B cell (primary cell): ENCODE measurements around the gene BLACAT1. TPM values are rescaled to one million over a fixed set of nuclear protein-coding genes. Genes with fewer than 3 reads are reported as not detected.

Source experiments
- ATAC-seq: fragments of 200-7000 bp; cut with Tn5 transposase; one replicate; pipeline ENCODE4 v1.10.0; 2021; ENCODE audit warnings: low read depth, mild to moderate bottlenecking, moderate number of reproducible peaks, moderate library complexity
- CTCF ChIA-PET: fragments of 350-600 bp; sonication (Branson Sonifier 250); formaldehyde crosslinking; loops from one replicate; lab custom pipeline; 2021; ENCODE audit warnings: antibody characterized with exemption, inconsistent platforms; lab: Charles Lee
- POLR2A ChIA-PET: fragments of 350-600 bp; sonication (Branson Sonifier 250); formaldehyde crosslinking; loops from one replicate; lab custom pipeline; 2021; ENCODE audit warnings: antibody characterized with exemption; lab: Charles Lee
- DNase-seq: peaks from one replicate; pipeline ENCODE4 v3.0.0; 2013
- H2AFZ ChIP-seq: 2 replicates; pipeline ENCODE4 v1.6.1; 2012; ENCODE audit warnings: mild to moderate bottlenecking, low read depth, low read length; ENCODE audit not compliant: insufficient read depth, poor library complexity, severe bottlenecking
- H3K27ac ChIP-seq, 2 donors: 1 replicate in 1 of 2; 2 replicates in 1 of 2; pipeline ENCODE4 v1.5.1; 2012 to 2013; ENCODE audit warnings: low read length in 2 of 2, mild to moderate bottlenecking in 2 of 2, moderate library complexity in 1 of 2
- H3K27me3 ChIP-seq, 4 experiments: fragments of 200-600 bp in 1 of 4; sonication (generic) in 1 of 4; replicated peaks in 1 of 4; 1 replicate in 2 of 4; 2 replicates in 2 of 4; pipeline versions ENCODE4 v1.6.1 to v1.7.0; 2013 to 2016; ENCODE audit warnings: low read length in 3 of 4, mild to moderate bottlenecking in 2 of 4, mixed read lengths in 1 of 4, moderate library complexity in 1 of 4; ENCODE audit not compliant: insufficient read depth in 4 of 4, control insufficient read depth in 3 of 4; ENCODE audit errors: control extremely low read depth in 1 of 4
- H3K36me3 ChIP-seq, 2 experiments: replicated peaks in 1 of 2; 1 replicate in 1 of 2; 2 replicates in 1 of 2; pipeline versions ENCODE4 v1.6.1 to v1.7.1; 2013; ENCODE audit warnings: low read length in 1 of 2; ENCODE audit not compliant: insufficient read depth in 2 of 2, control insufficient read depth in 1 of 2; ENCODE audit errors: control extremely low read depth in 1 of 2, extremely low read depth in 1 of 2
- H3K4me1 ChIP-seq, 2 donors: fragments of 200-600 bp in 1 of 2; sonication (generic) in 1 of 2; 1 replicate in 1 of 2; 2 replicates in 1 of 2; pipeline versions ENCODE4 v1.5.1 to v1.6.1; 2013 to 2017; ENCODE audit warnings: low read length in 2 of 2; ENCODE audit not compliant: control insufficient read depth in 2 of 2, insufficient read depth in 2 of 2
- H3K4me2 ChIP-seq: replicated peaks from 2 replicates; pipeline ENCODE3; 2012; ENCODE audit warnings: mild to moderate bottlenecking, low read depth, low read length; ENCODE audit not compliant: poor library complexity, severe bottlenecking
- H3K4me3 ChIP-seq, 5 experiments: fragments of 200-600 bp in 1 of 5; sonication (generic) in 1 of 5; 1 replicate in 3 of 5; 2 replicates in 2 of 5; pipeline versions ENCODE4 v1.5.1 to v1.7.0; 2011 to 2016; ENCODE audit warnings: low read length in 4 of 5, mild to moderate bottlenecking in 4 of 5, low read depth in 2 of 5, control low read depth in 1 of 5, moderate library complexity in 1 of 5; ENCODE audit not compliant: insufficient read depth in 1 of 5; ENCODE audit errors: control extremely low read depth in 1 of 5, extremely low read depth in 1 of 5
- H3K79me2 ChIP-seq: fragments of 200-600 bp; sonication (generic); one replicate; pipeline ENCODE4 v1.6.0; 2016; ENCODE audit warnings: low read length; ENCODE audit not compliant: control insufficient read depth, insufficient read depth
- H3K9ac ChIP-seq: fragments of 200-600 bp; sonication (generic); 2 replicates; pipeline ENCODE4 v1.6.1; 2017; ENCODE audit warnings: mild to moderate bottlenecking, low read length, moderate library complexity
- H3K9me3 ChIP-seq, 3 donors: one replicate each; pipeline versions ENCODE4 v1.6.1 to v1.7.1; 2013; ENCODE audit warnings: low read length in 2 of 3; ENCODE audit not compliant: control insufficient read depth in 2 of 3, insufficient read depth in 1 of 3; ENCODE audit errors: control extremely low read depth in 1 of 3
- H4K20me1 ChIP-seq: 2 replicates; pipeline ENCODE4 v1.6.0; 2012; ENCODE audit warnings: mild to moderate bottlenecking, low read length; ENCODE audit not compliant: insufficient read depth, control insufficient read depth, poor library complexity, severe bottlenecking
- H3K27ac Mint-ChIP-seq: one replicate; pipeline ENCODE4 v1.8.0; 2021; ENCODE audit warnings: mixed read lengths
- H3K27me3 Mint-ChIP-seq: one replicate; pipeline ENCODE4 v1.8.0; 2021; ENCODE audit warnings: mixed read lengths
- H3K4me1 Mint-ChIP-seq: one replicate; pipeline ENCODE4 v1.8.0; 2021; ENCODE audit warnings: mixed read lengths
- H3K4me3 Mint-ChIP-seq: one replicate; pipeline ENCODE4 v1.8.0; 2021; ENCODE audit warnings: mixed read lengths
- H3K9me3 Mint-ChIP-seq: one replicate; pipeline ENCODE4 v1.8.0; 2022; ENCODE audit warnings: mixed read lengths; ENCODE audit not compliant: insufficient read depth
- EZH2 ChIP-seq: IDR thresholded peaks from 2 replicates; pipeline ENCODE4 v1.6.1; 2012; ENCODE audit warnings: borderline replicate concordance, low read depth, mild to moderate bottlenecking, moderate library complexity, low read length; ENCODE audit not compliant: insufficient read depth, poor library complexity, severe bottlenecking
- whole genome bisulfite sequencing: methylation state at CpG from one replicate; pipeline ENCODE4 v1.1.5; 2013; ENCODE audit warnings: missing lambda C conversion rate; ENCODE audit not compliant: insufficient coverage; 5-methylcytosine and 5-hydroxymethylcytosine counted together
- intact Hi-C: fragments of 100-400 bp; cut with micrococcal nuclease; formaldehyde crosslinking; loops from one replicate; pipeline ENCODE4 v1.10.0; 2022
- polyA plus RNA-seq: library from polyadenylated mRNA; depleted of rRNA; stranded (reverse); fragments of >200 nt; gene quantifications from 2 replicates; pipeline ENCODE4 v1.2.3, GENCODE V29; 2012
- total RNA-seq, 2 donors: library from RNA; stranded (reverse); fragments of 120-200 nt in 1 of 2; gene quantifications; 1 replicate in 1 of 2; 2 replicates in 1 of 2; pipeline versions ENCODE4 v1.2.3 to v1.2.4, GENCODE V29; 2013 to 2022
- TF ChIP-seq, protein P1 (sequence below): fragments of 200-600 bp; IDR thresholded peaks from one replicate; pipeline ENCODE4 v1.8.0; 2022; ENCODE audit warnings: antibody characterized with exemption, mild to moderate bottlenecking

Gene BLACAT1
- total and polyA plus RNA-seq, 2 donors (not counting 1 experiment from before 2014, with no cell fraction given) = 0.03 TPM; not detected in 1

DNA sequence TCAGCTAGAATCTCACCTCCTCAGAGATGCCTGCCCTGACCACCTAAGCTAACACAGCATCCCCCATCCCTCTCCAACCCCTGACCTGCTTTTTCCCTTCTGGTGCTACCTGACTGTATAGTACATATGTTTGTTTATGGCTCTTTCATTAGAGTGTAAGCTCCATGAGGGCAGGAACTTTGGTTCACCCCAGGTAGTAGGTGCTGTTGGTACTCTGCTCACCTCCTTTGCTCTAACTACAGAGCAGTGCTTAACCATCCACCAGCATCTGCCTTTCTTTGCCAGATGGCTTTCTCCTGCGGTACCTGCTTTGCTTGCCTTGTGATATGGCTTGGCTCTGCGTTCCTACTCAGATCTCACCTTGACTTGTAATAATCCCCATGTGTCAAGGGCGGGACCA, 18.7 kb upstream of the BLACAT1 start:
- 100% methylated on average over 2 of the region's 3 CpGs for WGBS
- ATAC-seq = no peak
- Histone ChIP-seq H4K20me1 (no peaks in the 10 kb centered on the region), H3K4me1 (peaks cover under 1 to 2% of the 10 kb centered on the region in 2 donors), H2AFZ (no peak overlapping the region), H3K9ac (no peak overlapping the region), H3K4me2 (no peak overlapping the region), H3K27ac (no peak overlapping the region), H3K36me3 (no peaks in the 10 kb centered on the region), H3K79me2 (no peaks in the 10 kb centered on the region), H3K9me3 (peaks cover 0 to 20% (median 17%) of the 10 kb centered on the region in 3 donors), H3K4me3 (no peak overlapping the region), H3K27me3 (peaks cover 0 to 29% (median 7%) of the 10 kb centered on the region in 4 experiments)
- CTCF ChIA-PET = interaction anchor here (8.7 kb wide), 1 partner anchor 13 kb away, joined by 65 read pairs; no protein-coding TSS in a partner anchor
- POLR2A ChIA-PET = no interaction called here
- Mint-ChIP-seq H3K27ac (no peak overlapping the region), H3K4me1 (peaks cover 6% of the 10 kb centered on the region), H3K27me3 (peaks cover 30% of the 10 kb centered on the region), H3K4me3 (no peak overlapping the region), H3K9me3 (peaks cover 7% of the 10 kb centered on the region)
- TF ChIP-seq, protein P1, sequence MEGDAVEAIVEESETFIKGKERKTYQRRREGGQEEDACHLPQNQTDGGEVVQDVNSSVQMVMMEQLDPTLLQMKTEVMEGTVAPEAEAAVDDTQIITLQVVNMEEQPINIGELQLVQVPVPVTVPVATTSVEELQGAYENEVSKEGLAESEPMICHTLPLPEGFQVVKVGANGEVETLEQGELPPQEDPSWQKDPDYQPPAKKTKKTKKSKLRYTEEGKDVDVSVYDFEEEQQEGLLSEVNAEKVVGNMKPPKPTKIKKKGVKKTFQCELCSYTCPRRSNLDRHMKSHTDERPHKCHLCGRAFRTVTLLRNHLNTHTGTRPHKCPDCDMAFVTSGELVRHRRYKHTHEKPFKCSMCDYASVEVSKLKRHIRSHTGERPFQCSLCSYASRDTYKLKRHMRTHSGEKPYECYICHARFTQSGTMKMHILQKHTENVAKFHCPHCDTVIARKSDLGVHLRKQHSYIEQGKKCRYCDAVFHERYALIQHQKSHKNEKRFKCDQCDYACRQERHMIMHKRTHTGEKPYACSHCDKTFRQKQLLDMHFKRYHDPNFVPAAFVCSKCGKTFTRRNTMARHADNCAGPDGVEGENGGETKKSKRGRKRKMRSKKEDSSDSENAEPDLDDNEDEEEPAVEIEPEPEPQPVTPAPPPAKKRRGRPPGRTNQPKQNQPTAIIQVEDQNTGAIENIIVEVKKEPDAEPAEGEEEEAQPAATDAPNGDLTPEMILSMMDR = no peak
- no peak for TF ChIP-seq EZH2
- DNase-seq = no peak
- intact Hi-C loops = no loop called here

DNA sequence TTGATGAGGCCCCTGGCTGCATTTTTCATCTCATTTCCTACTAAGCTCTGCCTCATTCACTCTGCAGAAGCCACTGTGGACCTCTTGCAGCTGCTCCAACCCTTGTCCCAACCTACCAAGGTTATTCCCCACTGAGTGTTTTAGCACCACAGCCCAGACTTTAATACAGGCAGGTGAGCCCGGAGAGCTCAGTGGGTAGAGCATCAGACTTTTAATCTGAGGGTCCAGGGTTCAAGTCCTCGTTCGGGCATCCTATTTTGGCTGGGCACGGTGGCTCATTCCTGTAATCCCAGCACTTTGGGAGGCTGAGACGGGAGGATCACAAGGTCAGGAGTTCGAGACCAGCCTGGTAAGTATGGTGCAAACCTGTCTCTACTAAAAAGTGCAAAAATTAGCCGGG, 18.1 kb upstream of the BLACAT1 start:
- Histone ChIP-seq H3K27me3 (peaks cover 0 to 33% (median 9%) of the 10 kb centered on the region in 4 experiments), H3K4me2 (no peak overlapping the region), H3K36me3 (no peaks in the 10 kb centered on the region), H3K79me2 (no peaks in the 10 kb centered on the region), H3K4me1 (no peaks in the 10 kb centered on the region), H3K9ac (no peak overlapping the region), H3K4me3 (no peak overlapping the region), H3K27ac (no peak overlapping the region), H3K9me3 (peaks cover 0 to 20% (median 20%) of the 10 kb centered on the region in 3 donors), H2AFZ (no peak overlapping the region), H4K20me1 (no peaks in the 10 kb centered on the region)
- Mint-ChIP-seq H3K4me1 (peaks cover 5% of the 10 kb centered on the region), H3K4me3 (no peak overlapping the region), H3K27me3 (peaks cover 36% of the 10 kb centered on the region), H3K9me3 (peaks cover 7% of the 10 kb centered on the region), H3K27ac (no peak overlapping the region)
- no peak for DNase-seq
- ChIA-PET POLR2A (no interaction called here), CTCF (interaction anchor here (8.7 kb wide), 1 partner anchor 13 kb away, joined by 65 read pairs; no protein-coding TSS in a partner anchor)
- intact Hi-C loops = no loop called here
- 81% methylated on average over 7 of the region's 7 CpGs for WGBS
- ATAC-seq = no peak
- no peak for TF ChIP-seq EZH2
- TF ChIP-seq, protein P1 = no peak
